Neural cell (in vitro differentiated cells): ENCODE data around the gene SCN4B. TPM values are rescaled to one million over a fixed set of nuclear protein-coding genes. Genes with fewer than 3 reads are reported as not detected.

Experiments
- H2AFZ ChIP-seq: fragments of 200-600, 300-800 bp; sonication (generic), shearing (Covaris generic); 2 replicates; pipeline ENCODE4 v1.6.0; 2014; ENCODE audit warnings: low read depth, mild to moderate bottlenecking, antibody characterized with exemption, low read length, moderate library complexity
- H3F3A ChIP-seq: fragments of 200-600 bp; shearing (Covaris generic); 2 replicates; pipeline ENCODE4 v1.6.1; 2016; ENCODE audit warnings: mild to moderate bottlenecking, moderate library complexity, mixed read lengths, antibody characterized with exemption, low read length; ENCODE audit not compliant: insufficient read depth, poor library complexity, severe bottlenecking
- H3K27ac ChIP-seq: fragments of 200-600, 300-800 bp; sonication (generic), shearing (Covaris generic); 2 replicates; pipeline ENCODE4 v1.5.1; 2014; ENCODE audit warnings: mild to moderate bottlenecking, low read length, moderate library complexity
- H3K27me3 ChIP-seq: fragments of 300-800, 200-600 bp; sonication (generic), shearing (Covaris generic); 2 replicates; pipeline ENCODE4 v1.6.0; 2014; ENCODE audit warnings: mild to moderate bottlenecking, low read depth, low read length, moderate library complexity; ENCODE audit not compliant: insufficient read depth
- H3K36me3 ChIP-seq: fragments of 300-800, 200-600 bp; sonication (generic), shearing (Covaris generic); 2 replicates; pipeline ENCODE4 v1.5.1; 2014; ENCODE audit warnings: mild to moderate bottlenecking, antibody characterized with exemption, low read length, moderate library complexity; ENCODE audit not compliant: insufficient read depth
- H3K4me2 ChIP-seq: fragments of 300-800, 200-600 bp; sonication (generic), shearing (Covaris generic); 2 replicates; pipeline ENCODE4 v1.6.0; 2014; ENCODE audit warnings: mild to moderate bottlenecking, low read length
- H3K4me3 ChIP-seq: fragments of 300-800, 200-600 bp; sonication (generic), shearing (Covaris generic); 2 replicates; pipeline ENCODE4 v1.5.1; 2014; ENCODE audit warnings: mild to moderate bottlenecking, low read length, moderate library complexity
- H3K79me2 ChIP-seq: fragments of 200-600 bp; shearing (Covaris generic); replicated peaks from 2 replicates; pipeline ENCODE4 v1.6.0; 2014; ENCODE audit warnings: mild to moderate bottlenecking, low read length, moderate library complexity; ENCODE audit not compliant: insufficient read depth
- H3K9ac ChIP-seq: fragments of 300-800, 200-600 bp; sonication (generic), shearing (Covaris generic); 2 replicates; pipeline ENCODE4 v1.6.1; 2016; ENCODE audit warnings: mild to moderate bottlenecking, low read length, mixed read lengths
- H3K9me2 ChIP-seq: fragments of 200-600 bp; shearing (Covaris generic); 2 replicates; pipeline ENCODE4 v1.6.1; 2016; ENCODE audit warnings: mild to moderate bottlenecking, low read length, mixed read lengths; ENCODE audit not compliant: insufficient read depth
- H3K9me3 ChIP-seq: fragments of 200-600, 300-800 bp; sonication (generic), shearing (Covaris generic); 2 replicates; pipeline ENCODE4 v1.6.1; 2016; ENCODE audit warnings: mild to moderate bottlenecking, mixed run types, low read length, moderate library complexity, mixed read lengths
- H4K20me1 ChIP-seq: fragments of 200-600 bp; shearing (Covaris generic); 2 replicates; pipeline ENCODE4 v1.6.1; 2016; ENCODE audit warnings: mild to moderate bottlenecking, mixed run types; ENCODE audit not compliant: insufficient read depth
- CTCF ChIP-seq: fragments of 450-650 bp; IDR thresholded peaks from 2 replicates; pipeline ENCODE4 v1.5.1; 2014; ENCODE audit warnings: antibody characterized with exemption, mild to moderate bottlenecking, moderate library complexity; ENCODE audit not compliant: poor library complexity, severe bottlenecking
- EP300 ChIP-seq: fragments of 450-650 bp; conservative IDR thresholded peaks from 2 replicates; pipeline ENCODE4 v1.6.1; 2014; ENCODE audit warnings: antibody characterized with exemption, mild to moderate bottlenecking, moderate library complexity; ENCODE audit not compliant: poor library complexity, severe bottlenecking
- EZH2 ChIP-seq: fragments of 200-600, 300-800 bp; shearing (Covaris generic), sonication (generic); IDR thresholded peaks from 2 replicates; pipeline ENCODE4 v1.6.1; 2014; ENCODE audit warnings: antibody characterized with exemption, low read length, borderline replicate concordance, mild to moderate bottlenecking; ENCODE audit not compliant: insufficient read depth, poor library complexity, severe bottlenecking
- MXI1 ChIP-seq: fragments of 450-650 bp; conservative IDR thresholded peaks from 2 replicates; pipeline ENCODE4 v1.6.1; 2014; ENCODE audit warnings: antibody characterized with exemption, mild to moderate bottlenecking; ENCODE audit not compliant: poor library complexity, severe bottlenecking
- POLR2AphosphoS5 ChIP-seq: IDR thresholded peaks from 2 replicates; pipeline ENCODE4 v1.6.1; 2012
- RAD21 ChIP-seq: fragments of 450-650 bp; conservative IDR thresholded peaks from 2 replicates; pipeline ENCODE4 v1.6.1; 2014; ENCODE audit warnings: antibody characterized with exemption, mild to moderate bottlenecking, moderate library complexity
- SMC3 ChIP-seq: fragments of 450-650 bp; conservative IDR thresholded peaks from 2 replicates; pipeline ENCODE4 v1.6.1; 2014; ENCODE audit warnings: antibody characterized with exemption, mild to moderate bottlenecking, moderate library complexity; ENCODE audit not compliant: poor library complexity
- TAF1 ChIP-seq: IDR thresholded peaks from 2 replicates; pipeline ENCODE4 v1.6.1; 2012; ENCODE audit warnings: low read depth
- polyA plus RNA-seq: library from polyadenylated mRNA; depleted of rRNA; stranded (reverse); fragments of >200 nt; gene quantifications from 2 replicates; pipeline ENCODE4 v1.2.3, GENCODE V29; 2014
- TF ChIP-seq, protein P1 (sequence below): IDR thresholded peaks from 2 replicates; pipeline ENCODE4 v1.6.1; 2012; ENCODE audit warnings: borderline replicate concordance

The SCN4B gene
- polyA plus RNA-seq, 1 donor from 2014 or later: 0.61 TPM

- H3K27me3 ChIP-seq: peaks cover 92% of the 10 kb centered on the region
- H3K79me2 ChIP-seq: no peaks in the 10 kb centered on the region
- no peak overlapping the region for H2AFZ ChIP-seq
- H3F3A ChIP-seq: no peaks in the 10 kb centered on the region
- no peaks in the 10 kb centered on the region for H3K9me2 ChIP-seq
- no peaks in the 10 kb centered on the region for H3K36me3 ChIP-seq
- no peak overlapping the region for H3K4me3 ChIP-seq
- H3K4me2 ChIP-seq: no peak overlapping the region
- no peaks in the 10 kb centered on the region for H3K9me3 ChIP-seq
- no peak overlapping the region for H3K27ac ChIP-seq
- no peaks in the 10 kb centered on the region for H4K20me1 ChIP-seq
- no peak for TF ChIP-seq TAF1
- H3K9ac ChIP-seq: no peak overlapping the region
These were observed 1.4 kb upstream of the SCN4B start for GRCh38 chr11:118153976-118154375.

GRCh38 chr11:118153516-118153915, 893 bp upstream of the SCN4B start:
- Histone ChIP-seq H3K9ac (no peak overlapping the region), H3K27ac (no peak overlapping the region), H3K36me3 (no peaks in the 10 kb centered on the region), H3K27me3 (peaks cover 87% of the 10 kb centered on the region), H3K4me2 (peak overlapping the region; percentile 89), H3K9me2 (no peaks in the 10 kb centered on the region), H2AFZ (no peak overlapping the region), H3K79me2 (no peaks in the 10 kb centered on the region), H3F3A (no peaks in the 10 kb centered on the region), H3K4me3 (peak overlapping the region; percentile 76), H3K9me3 (no peaks in the 10 kb centered on the region), H4K20me1 (no peaks in the 10 kb centered on the region)
- no peak for TF ChIP-seq POLR2AphosphoS5

DNA sequence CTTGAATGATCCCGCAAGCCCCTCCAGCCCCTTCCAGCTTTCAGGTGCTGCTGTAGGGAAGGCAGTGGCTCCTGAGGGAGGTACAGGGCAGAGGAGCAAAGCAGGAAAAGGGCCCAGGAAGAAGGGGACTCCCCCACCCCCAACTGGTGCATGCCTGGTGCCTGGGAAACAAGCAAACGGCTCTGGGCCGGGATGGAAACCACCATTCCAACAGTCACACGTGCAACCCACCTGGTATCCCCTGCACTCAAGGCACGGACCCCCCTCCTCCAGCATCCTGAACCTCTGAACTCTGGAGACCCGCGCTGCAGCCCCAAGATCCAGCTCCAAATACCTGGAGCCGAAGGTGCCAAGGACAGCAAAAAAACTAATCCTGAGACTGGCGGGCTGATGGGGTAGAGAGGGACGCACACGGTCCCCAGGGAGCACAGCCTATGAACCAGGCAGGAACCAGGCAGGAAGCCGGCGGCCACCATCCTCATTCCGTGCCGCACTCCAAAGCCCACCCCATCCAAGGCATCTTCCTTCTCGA, 537 bp downstream of the SCN4B start:
- Histone ChIP-seq H3K27me3 (peaks cover 78% of the 10 kb centered on the region), H3K27ac (no peak overlapping the region), H3K9ac (peak overlapping the region; percentile 54), H3K4me3 (peak overlapping the region; percentile 76), H2AFZ (no peak overlapping the region), H3K9me3 (no peaks in the 10 kb centered on the region), H3K79me2 (no peaks in the 10 kb centered on the region), H3F3A (no peaks in the 10 kb centered on the region), H3K36me3 (no peaks in the 10 kb centered on the region), H4K20me1 (no peaks in the 10 kb centered on the region), H3K4me2 (peak overlapping the region; percentile 48), H3K9me2 (no peaks in the 10 kb centered on the region)
- TF ChIP-seq RAD21: no peak
- no peak for TF ChIP-seq CTCF

- no peaks in the 10 kb centered on the region for H3F3A ChIP-seq
- H3K9me2 ChIP-seq: no peaks in the 10 kb centered on the region
- no peaks in the 10 kb centered on the region for H3K79me2 ChIP-seq
- no peak overlapping the region for H3K4me2 ChIP-seq
- no peak overlapping the region for H3K4me3 ChIP-seq
- H3K27ac ChIP-seq: no peak overlapping the region
- no peaks in the 10 kb centered on the region for H3K36me3 ChIP-seq
- no peaks in the 10 kb centered on the region for H3K9me3 ChIP-seq
- TF ChIP-seq MXI1 (no peak), EZH2 (no peak), EP300 (no peak), TAF1 (no peak), SMC3 (no peak), RAD21 (no peak), CTCF (no peak), POLR2AphosphoS5 (no peak)
- TF ChIP-seq, protein P1, sequence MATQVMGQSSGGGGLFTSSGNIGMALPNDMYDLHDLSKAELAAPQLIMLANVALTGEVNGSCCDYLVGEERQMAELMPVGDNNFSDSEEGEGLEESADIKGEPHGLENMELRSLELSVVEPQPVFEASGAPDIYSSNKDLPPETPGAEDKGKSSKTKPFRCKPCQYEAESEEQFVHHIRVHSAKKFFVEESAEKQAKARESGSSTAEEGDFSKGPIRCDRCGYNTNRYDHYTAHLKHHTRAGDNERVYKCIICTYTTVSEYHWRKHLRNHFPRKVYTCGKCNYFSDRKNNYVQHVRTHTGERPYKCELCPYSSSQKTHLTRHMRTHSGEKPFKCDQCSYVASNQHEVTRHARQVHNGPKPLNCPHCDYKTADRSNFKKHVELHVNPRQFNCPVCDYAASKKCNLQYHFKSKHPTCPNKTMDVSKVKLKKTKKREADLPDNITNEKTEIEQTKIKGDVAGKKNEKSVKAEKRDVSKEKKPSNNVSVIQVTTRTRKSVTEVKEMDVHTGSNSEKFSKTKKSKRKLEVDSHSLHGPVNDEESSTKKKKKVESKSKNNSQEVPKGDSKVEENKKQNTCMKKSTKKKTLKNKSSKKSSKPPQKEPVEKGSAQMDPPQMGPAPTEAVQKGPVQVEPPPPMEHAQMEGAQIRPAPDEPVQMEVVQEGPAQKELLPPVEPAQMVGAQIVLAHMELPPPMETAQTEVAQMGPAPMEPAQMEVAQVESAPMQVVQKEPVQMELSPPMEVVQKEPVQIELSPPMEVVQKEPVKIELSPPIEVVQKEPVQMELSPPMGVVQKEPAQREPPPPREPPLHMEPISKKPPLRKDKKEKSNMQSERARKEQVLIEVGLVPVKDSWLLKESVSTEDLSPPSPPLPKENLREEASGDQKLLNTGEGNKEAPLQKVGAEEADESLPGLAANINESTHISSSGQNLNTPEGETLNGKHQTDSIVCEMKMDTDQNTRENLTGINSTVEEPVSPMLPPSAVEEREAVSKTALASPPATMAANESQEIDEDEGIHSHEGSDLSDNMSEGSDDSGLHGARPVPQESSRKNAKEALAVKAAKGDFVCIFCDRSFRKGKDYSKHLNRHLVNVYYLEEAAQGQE: no peak
- H4K20me1 ChIP-seq: no peaks in the 10 kb centered on the region
- H3K9ac ChIP-seq: no peak overlapping the region
- H2AFZ ChIP-seq: no peak overlapping the region
- H3K27me3 ChIP-seq: peaks cover 78% of the 10 kb centered on the region
These were observed 1.2 kb downstream of the SCN4B start for GRCh38 chr11:118151431-118151830.
